HG02870 (cell line): ENCODE results near the gene S100A16.
A peak's percentile ranks its signal among the peaks of the same experiment; 100 is the strongest.

ENCODE experiments used
- ATAC-seq: cut with Tn5 transposase; IDR thresholded peaks from one replicate; pipeline ENCODE4 v1.9.1; 2021; ENCODE audit warnings: mild to moderate bottlenecking, moderate library complexity; ENCODE audit not compliant: unreplicated experiment

The S100A16 gene

GRCh38 chr1:153638261-153638660 is 25.3 kb upstream of the S100A16 start:
- no peak for ATAC-seq

- ATAC-seq, result no peak
These were observed 23.4 kb upstream of the S100A16 start for GRCh38 chr1:153636312-153636711.

GRCh38 chr1:153635872-153636271 is 22.9 kb upstream of the S100A16 start:
- no peak for ATAC-seq

DNA sequence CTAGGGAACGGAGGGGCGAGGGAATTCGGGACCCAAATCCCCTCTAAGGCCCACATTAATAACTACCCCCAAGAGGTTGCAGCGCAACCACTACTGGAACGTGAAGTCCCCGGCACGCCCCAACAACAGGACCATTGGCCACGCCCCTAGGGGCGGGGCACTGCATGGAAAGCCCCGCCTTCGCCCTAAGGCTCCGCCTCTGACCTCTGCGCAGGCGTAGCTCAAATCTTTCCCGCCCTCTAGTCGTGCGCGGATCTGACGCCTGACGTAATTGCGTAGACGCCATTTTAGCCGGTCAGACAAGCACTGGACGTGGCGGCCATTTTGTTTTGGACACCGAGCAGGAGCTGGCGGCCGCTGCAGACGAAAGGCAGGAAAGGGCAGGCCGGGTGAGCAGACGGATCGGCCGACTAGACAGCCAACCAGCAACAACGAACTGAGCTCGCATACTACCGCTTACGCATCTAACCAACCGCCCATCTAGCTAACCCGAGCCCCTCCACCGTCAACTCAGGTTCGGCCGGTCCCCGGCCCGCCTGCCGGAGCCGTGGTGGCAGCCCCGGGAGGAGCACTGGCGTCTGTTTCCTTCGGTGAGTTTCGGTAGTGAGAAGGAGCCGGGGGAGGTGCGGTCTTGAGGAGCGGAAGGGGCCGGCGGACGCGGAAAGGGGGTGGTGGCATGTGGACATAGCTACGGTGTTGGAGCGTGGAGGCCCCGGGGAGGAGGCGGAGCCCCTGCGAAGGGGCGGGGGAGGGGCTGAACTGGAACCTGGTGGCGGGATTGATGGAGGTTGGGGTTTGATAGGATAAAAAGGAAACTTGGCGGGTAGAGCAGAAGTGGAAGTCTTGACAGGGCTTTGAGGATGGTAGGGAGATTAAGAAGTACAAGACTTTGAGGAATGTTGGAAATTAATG is 21.1 kb upstream of the S100A16 start, which contains the start of gene CHTOP:
CHTOP (plus strand) TSS at position 313 of the 912 bp plus-strand sequence. CDS start 2,523 bp downstream, outside the sequence.
- peak; percentile 78 for ATAC-seq

- ATAC-seq, result no peak
These were observed 20.3 kb upstream of the S100A16 start for GRCh38 chr1:153633161-153633753.

- ATAC-seq, result no peak
These were observed 18.4 kb upstream of the S100A16 start for GRCh38 chr1:153631047-153632022.

DNA sequence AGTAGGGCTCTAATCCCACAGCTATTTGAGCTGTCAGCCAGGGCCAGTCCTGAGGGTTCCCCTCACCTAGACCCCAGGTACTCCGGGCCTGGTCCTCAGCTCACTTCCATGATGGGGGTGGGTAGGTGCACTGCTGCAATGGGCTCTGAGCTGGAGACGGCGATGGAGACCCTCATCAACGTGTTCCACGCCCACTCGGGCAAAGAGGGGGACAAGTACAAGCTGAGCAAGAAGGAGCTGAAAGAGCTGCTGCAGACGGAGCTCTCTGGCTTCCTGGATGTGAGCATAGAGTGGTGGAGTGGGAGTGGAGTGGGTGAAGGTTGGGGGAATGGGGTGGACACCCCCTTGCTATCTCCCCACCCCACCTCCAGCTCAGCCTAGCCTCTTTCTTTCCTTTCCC is 17.4 kb upstream of the S100A16 start:
- no peak for ATAC-seq

- ATAC-seq, result no peak
These were observed 17.0 kb upstream of the S100A16 start for GRCh38 chr1:153629971-153630370.

GRCh38 chr1:153629343-153629665 is 16.4 kb upstream of the S100A16 start:
- ATAC-seq, result no peak

- ATAC-seq, result no peak
These were observed 15.9 kb upstream of the S100A16 start for GRCh38 chr1:153628638-153629342.

DNA sequence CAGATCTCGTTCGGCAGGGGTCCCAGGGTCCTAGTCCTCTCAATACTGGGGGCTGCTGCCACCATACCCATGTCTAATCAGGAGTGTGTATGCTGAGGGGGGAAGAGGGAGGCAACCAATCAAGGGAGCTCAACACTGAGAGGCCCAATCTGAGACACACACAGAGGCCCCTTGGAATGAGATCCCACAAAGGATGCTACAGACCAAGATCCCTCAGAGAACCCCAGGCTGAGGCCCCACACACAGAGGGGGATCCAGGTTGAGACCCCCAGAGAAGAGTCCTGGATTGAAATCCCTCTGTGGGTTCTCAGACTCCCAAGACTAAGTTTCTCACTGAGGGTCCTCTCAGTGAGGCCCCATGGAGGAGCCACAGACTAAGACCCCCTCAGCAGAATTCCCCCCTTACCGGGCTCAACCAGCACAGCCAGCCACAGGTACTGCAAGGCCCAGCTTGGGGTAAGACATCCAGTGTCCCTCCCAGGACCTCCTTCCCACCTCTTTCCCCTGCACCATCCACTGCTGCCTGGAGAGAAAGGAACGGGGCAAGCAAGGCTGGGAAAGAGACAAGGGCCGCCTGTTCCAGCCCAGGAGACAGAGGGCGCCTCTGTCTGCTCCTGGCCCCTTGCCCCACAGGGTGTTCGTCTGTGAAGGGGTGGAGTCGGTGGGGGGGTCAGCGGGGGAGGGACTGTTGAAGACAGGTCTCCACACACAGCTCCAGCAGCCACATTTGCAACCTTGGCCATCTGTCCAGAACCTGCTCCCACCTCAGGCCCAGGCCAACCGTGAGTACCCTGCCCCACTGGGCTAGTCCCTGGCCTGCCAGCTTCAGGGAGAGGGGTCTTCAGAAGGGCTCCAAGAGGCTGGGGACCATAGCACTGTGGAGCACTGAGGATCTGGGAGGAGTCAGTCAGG is 15.0 kb upstream of the S100A16 start, which contains the start of gene S100A1:
S100A1 (plus strand) TSS at position 720 of the 912 bp plus-strand sequence. CDS start 2,088 bp downstream, outside the sequence.
- no peak for ATAC-seq

- ATAC-seq, result no peak
These were observed 14.2 kb upstream of the S100A16 start, which contains the start of gene S100A13 for GRCh38 chr1:153626904-153627714. Gene S100A13 (minus strand): TSS chr1:153627505. CDS start chr1:153626472, 1,033 bp downstream.

- ATAC-seq, result no peak
These were observed 13.6 kb upstream of the S100A16 start for GRCh38 chr1:153626477-153626903.

GRCh38 chr1:153624965-153625611 is 12.2 kb upstream of the S100A16 start:
- ATAC-seq, result no peak

- no peak for ATAC-seq
These were observed 10.2 kb upstream of the S100A16 start for GRCh38 chr1:153623101-153623500.

DNA sequence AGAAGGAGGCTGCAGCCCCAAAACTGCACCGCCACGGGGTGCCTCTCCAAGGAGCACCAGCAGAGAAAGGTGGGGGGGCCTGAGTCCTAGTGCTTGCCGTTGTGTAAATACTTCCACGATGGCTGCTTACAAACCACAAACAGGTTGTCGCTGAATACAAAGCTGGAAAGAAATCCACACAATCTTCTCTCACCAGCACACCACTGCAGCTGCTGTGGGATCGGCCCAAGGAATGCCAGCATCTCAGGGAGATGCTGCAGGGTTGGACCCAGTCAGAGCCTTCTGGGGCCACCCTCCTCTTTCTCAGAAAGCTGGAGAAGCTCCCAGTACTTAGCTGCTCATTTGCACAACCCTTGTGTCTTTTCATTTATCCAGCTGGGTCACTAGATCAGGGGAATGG is 6.2 kb upstream of the S100A16 start:
- ATAC-seq, result no peak

DNA sequence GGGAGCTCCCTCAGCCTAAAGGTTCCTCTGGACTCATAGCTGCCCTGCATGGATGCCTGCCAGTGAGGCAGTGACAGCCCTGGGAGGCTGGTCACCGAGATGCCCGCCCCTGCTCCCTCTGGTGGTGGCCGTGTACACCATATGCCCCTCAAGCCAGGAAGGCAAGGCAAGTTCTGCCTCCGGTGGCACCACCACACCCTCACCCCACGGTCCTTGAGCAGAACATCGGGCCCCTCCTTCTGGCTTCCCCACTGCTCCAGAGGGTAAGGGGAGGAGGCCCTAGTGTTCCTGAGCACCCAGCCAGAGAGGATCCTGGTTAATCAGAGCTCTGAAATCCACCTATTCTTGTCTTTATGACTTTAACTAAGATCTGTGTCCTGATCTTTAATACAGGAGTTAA is 4.7 kb upstream of the S100A16 start:
- no peak for ATAC-seq

- no peak for ATAC-seq
These were observed 4.0 kb upstream of the S100A16 start for GRCh38 chr1:153616917-153617311.
